Parathyroid adenoma (tissue), 2 donors: Measurements from ENCODE around the gene KIAA0408.

Source experiments
- H2AFZ ChIP-seq: fragments of 300-600 bp; sonication (generic); one replicate; pipeline ENCODE4 v1.7.0; 2017; ENCODE audit warnings: antibody characterized with exemption, mild to moderate bottlenecking
- H3K27ac ChIP-seq: fragments of 300-600 bp; sonication (generic); one replicate; pipeline ENCODE4 v1.7.0; 2017
- H3K27me3 ChIP-seq: fragments of 300-600 bp; sonication (generic); one replicate; pipeline ENCODE4 v1.7.0; 2017; ENCODE audit warnings: low read length; ENCODE audit not compliant: control insufficient read depth, insufficient read depth
- H3K36me3 ChIP-seq: fragments of 300-600 bp; sonication (generic); one replicate; pipeline ENCODE4 v1.7.0; 2017; ENCODE audit warnings: low read length; ENCODE audit not compliant: control insufficient read depth, insufficient read depth
- H3K4me1 ChIP-seq: fragments of 300-600 bp; sonication (generic); one replicate; pipeline ENCODE4 v1.7.0; 2017; ENCODE audit warnings: control low read depth
- H3K4me2 ChIP-seq: fragments of 300-600 bp; sonication (generic); one replicate; pipeline ENCODE4 v1.7.0; 2017; ENCODE audit warnings: low read length
- H3K4me3 ChIP-seq: fragments of 300-600 bp; sonication (generic); one replicate; pipeline ENCODE4 v1.7.0; 2017; ENCODE audit warnings: low read depth, low read length
- H3K79me2 ChIP-seq: fragments of 300-600 bp; sonication (generic); one replicate; pipeline ENCODE4 v1.7.0; 2017; ENCODE audit warnings: control low read depth
- H3K9ac ChIP-seq: fragments of 300-600 bp; sonication (generic); one replicate; pipeline ENCODE4 v1.7.0; 2017; ENCODE audit warnings: mild to moderate bottlenecking
- H3K9me3 ChIP-seq: fragments of 300-600 bp; sonication (generic); one replicate; pipeline ENCODE4 v1.7.0; 2017; ENCODE audit warnings: low read length; ENCODE audit not compliant: control insufficient read depth
- CTCF ChIP-seq: fragments of 300-600 bp; sonication (generic); IDR thresholded peaks from one replicate; pipeline ENCODE4 v1.7.0; 2017; ENCODE audit warnings: antibody characterized with exemption, mild to moderate bottlenecking
- donor health status: primary hyperparathyroidism.

The KIAA0408 gene

GRCh38 chr6:127453845-127454619, 5.2 kb downstream of the KIAA0408 start:
- H3K4me3 ChIP-seq: no peak overlapping the region
- no peak for TF ChIP-seq CTCF
- H3K9me3 ChIP-seq: no peaks in the 10 kb centered on the region
- no peaks in the 10 kb centered on the region for H3K79me2 ChIP-seq
- H3K27ac ChIP-seq: no peak overlapping the region
- H3K27me3 ChIP-seq: no peaks in the 10 kb centered on the region
- H3K4me2 ChIP-seq: no peak overlapping the region
- H3K4me1 ChIP-seq: no peaks in the 10 kb centered on the region
- no peak overlapping the region for H2AFZ ChIP-seq
- no peak overlapping the region for H3K9ac ChIP-seq
- no peaks in the 10 kb centered on the region for H3K36me3 ChIP-seq

DNA sequence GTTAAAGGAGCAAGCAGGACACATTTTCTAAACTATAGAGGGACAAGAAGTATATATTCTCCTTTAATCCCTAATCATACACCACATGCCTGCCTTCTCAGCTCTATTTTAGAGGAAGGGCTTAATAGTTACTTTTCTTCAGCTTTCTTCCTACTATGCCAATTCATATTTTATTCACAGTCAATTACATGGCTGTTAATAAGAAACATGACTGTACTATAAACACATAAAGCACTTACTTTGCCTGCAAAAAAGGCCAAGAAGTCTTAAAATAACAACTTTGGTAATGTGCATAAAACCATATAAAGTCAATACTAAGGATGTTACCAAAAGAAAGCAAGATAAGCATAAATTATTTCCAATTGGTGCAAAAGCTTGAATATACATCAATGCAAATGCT, 6.4 kb downstream of the KIAA0408 start:
- Histone ChIP-seq H3K9me3 (no peaks in the 10 kb centered on the region), H3K27ac (no peak overlapping the region), H3K27me3 (no peaks in the 10 kb centered on the region), H3K4me3 (no peak overlapping the region), H3K4me2 (no peak overlapping the region), H3K79me2 (no peaks in the 10 kb centered on the region), H3K9ac (no peak overlapping the region), H2AFZ (no peak overlapping the region), H3K4me1 (no peaks in the 10 kb centered on the region), H3K36me3 (no peaks in the 10 kb centered on the region)
- no peak for TF ChIP-seq CTCF

- H3K36me3 ChIP-seq: no peaks in the 10 kb centered on the region
- H3K9ac ChIP-seq: no peak overlapping the region
- no peak overlapping the region for H3K4me3 ChIP-seq
- H3K4me1 ChIP-seq: no peaks in the 10 kb centered on the region
- no peak overlapping the region for H2AFZ ChIP-seq
- no peaks in the 10 kb centered on the region for H3K27me3 ChIP-seq
- H3K27ac ChIP-seq: no peak overlapping the region
- H3K9me3 ChIP-seq: no peaks in the 10 kb centered on the region
- no peaks in the 10 kb centered on the region for H3K79me2 ChIP-seq
- TF ChIP-seq CTCF: no peak
- H3K4me2 ChIP-seq: no peak overlapping the region
Observed at GRCh38 chr6:127451388-127451787, 7.8 kb downstream of the KIAA0408 start.

DNA sequence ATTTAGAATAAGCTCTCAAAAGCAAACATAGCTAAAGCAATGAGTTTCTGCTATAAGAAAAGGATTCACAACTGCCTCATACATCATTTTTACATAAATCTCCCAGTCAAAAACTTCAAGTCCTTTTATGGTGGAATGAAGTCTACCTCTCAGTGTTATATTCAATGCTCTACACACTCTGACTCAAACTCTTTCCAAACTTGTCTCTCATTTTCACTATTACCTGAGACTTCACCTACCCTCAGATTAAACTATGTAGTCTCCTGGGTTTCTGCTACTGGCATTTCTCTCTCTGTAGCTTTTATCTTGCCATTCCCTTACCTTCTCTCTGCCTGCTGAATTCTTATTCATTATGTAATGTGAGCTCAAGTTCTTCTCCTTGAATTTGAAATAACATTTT, 11.4 kb downstream of the KIAA0408 start:
- Histone ChIP-seq H3K4me1 (no peaks in the 10 kb centered on the region), H3K9me3 (no peaks in the 10 kb centered on the region), H3K27me3 (no peaks in the 10 kb centered on the region), H3K4me2 (no peak overlapping the region), H3K4me3 (no peak overlapping the region), H3K9ac (no peak overlapping the region), H3K27ac (no peak overlapping the region), H2AFZ (no peak overlapping the region), H3K36me3 (no peaks in the 10 kb centered on the region), H3K79me2 (no peaks in the 10 kb centered on the region)
- TF ChIP-seq CTCF: no peak

DNA sequence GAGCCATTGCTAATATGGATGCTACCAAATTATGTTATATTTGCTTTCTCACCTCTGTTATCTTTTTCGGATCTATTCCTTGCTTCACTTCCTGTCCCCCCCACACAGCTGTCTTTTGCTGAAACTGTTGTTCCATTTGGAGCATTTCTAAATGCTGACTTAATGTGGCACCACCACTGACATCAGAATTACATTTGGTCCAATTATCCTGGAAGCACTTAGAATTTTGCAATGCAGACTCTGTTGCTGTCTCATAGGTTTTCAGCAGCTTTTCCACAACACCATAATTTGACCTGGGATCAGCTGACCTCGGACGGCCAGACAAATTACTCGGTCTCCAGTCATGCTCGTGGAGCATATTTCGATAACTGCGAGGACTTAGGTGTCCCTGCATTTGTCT, 12.8 kb downstream of the KIAA0408 start:
- H3K4me3 ChIP-seq: no peak overlapping the region
- no peaks in the 10 kb centered on the region for H3K4me1 ChIP-seq

More for the DNA sequence above, 12.8 kb downstream of the KIAA0408 start:
- no peak for TF ChIP-seq CTCF
- Histone ChIP-seq H3K79me2 (no peaks in the 10 kb centered on the region), H3K9me3 (no peaks in the 10 kb centered on the region), H3K36me3 (no peaks in the 10 kb centered on the region), H3K9ac (no peak overlapping the region), H3K4me2 (no peak overlapping the region), H3K27me3 (no peaks in the 10 kb centered on the region), H2AFZ (no peak overlapping the region), H3K27ac (no peak overlapping the region)
